Activated CD8-positive, alpha-beta memory T cell treated with anti-CD3 and anti-CD28 coated beads, Interleukin-2, amount 10 ng/mL, durations not matched to agents 7 days and 5 days (primary cell): Measurements from ENCODE around the gene PIAS1. TPM values are rescaled to one million over a fixed set of nuclear protein-coding genes. Genes with fewer than 3 reads are reported as not detected.
"Not testable (repeated sequence)": the region's sequence is repeated elsewhere in the genome, so short reads cannot be mapped to it uniquely, and the experiment has no call there.

ENCODE experiments used
- ATAC-seq: fragments of 150-1000 bp; cut with Tn5 transposase; one replicate; pipeline ENCODE4 v1.10.0; 2021; ENCODE audit warnings: moderate library complexity
- CTCF ChIA-PET: fragments of 350-600 bp; sonication (Branson Sonifier 250); formaldehyde crosslinking; loops from one replicate; lab custom pipeline; 2021; ENCODE audit warnings: antibody characterized with exemption; lab: Charles Lee
- DNase-seq: peaks from one replicate; pipeline ENCODE4 v3.0.0-alpha.2; 2020
- H3K27ac Mint-ChIP-seq: one replicate; pipeline ENCODE4 v1.8.0; 2021; ENCODE audit warnings: mild to moderate bottlenecking, mixed read lengths
- H3K27me3 Mint-ChIP-seq: one replicate; pipeline ENCODE4 v1.8.0; 2021; ENCODE audit warnings: mixed read lengths
- H3K36me3 Mint-ChIP-seq: one replicate; pipeline ENCODE4 v1.8.0; 2021; ENCODE audit warnings: mild to moderate bottlenecking, mixed read lengths
- H3K4me1 Mint-ChIP-seq: one replicate; pipeline ENCODE4 v1.8.0; 2021; ENCODE audit warnings: mixed read lengths
- H3K4me3 Mint-ChIP-seq: one replicate; pipeline ENCODE4 v1.8.0; 2021; ENCODE audit warnings: mild to moderate bottlenecking, moderate library complexity, mixed read lengths
- H3K9me3 Mint-ChIP-seq: one replicate; pipeline ENCODE4 v1.8.0; 2022; ENCODE audit warnings: low read depth, mixed read lengths
- total RNA-seq, 2 experiments: library from RNA; stranded (reverse); gene quantifications; one replicate each; pipeline ENCODE4 v1.2.3, GENCODE V29; 2021

The PIAS1 gene
- total RNA-seq, 2 experiments from 2014 or later = 39.4 to 52.4 TPM

GRCh38 chr15:68157074-68157473, 103.0 kb downstream of the PIAS1 start:
- H3K36me3 Mint-ChIP-seq = peaks cover 33% of the 10 kb centered on the region
- no peaks in the 10 kb centered on the region for H3K27me3 Mint-ChIP-seq
- no peaks in the 10 kb centered on the region for H3K9me3 Mint-ChIP-seq
- H3K27ac Mint-ChIP-seq = no peak overlapping the region
- ATAC-seq = no peak
- no peak overlapping the region for H3K4me3 Mint-ChIP-seq
- no peaks in the 10 kb centered on the region for H3K4me1 Mint-ChIP-seq
- CTCF ChIA-PET = interaction anchor here (1.6 kb wide), 1 partner anchor 103 kb away, joined by 3 read pairs; the partner anchor contains the start of gene PIAS1
- no peak for DNase-seq

- DNase-seq (no peak), ATAC-seq (no peak)
- H3K4me3 Mint-ChIP-seq = no peak overlapping the region
- H3K27me3 Mint-ChIP-seq = no peaks in the 10 kb centered on the region
- CTCF ChIA-PET = interaction anchor here (0.9 kb wide), 1 partner anchor 10 kb away, joined by 3 read pairs; no protein-coding TSS in a partner anchor
- H3K27ac Mint-ChIP-seq = no peak overlapping the region
- peaks cover 32% of the 10 kb centered on the region for H3K36me3 Mint-ChIP-seq
- no peaks in the 10 kb centered on the region for H3K4me1 Mint-ChIP-seq
- no peaks in the 10 kb centered on the region for H3K9me3 Mint-ChIP-seq
Measured at GRCh38 chr15:68158046-68158628, 104.0 kb downstream of the PIAS1 start.

GRCh38 chr15:68163191-68163590, 109.1 kb downstream of the PIAS1 start:
- H3K27me3 Mint-ChIP-seq = no peaks in the 10 kb centered on the region
- no peak overlapping the region for H3K4me3 Mint-ChIP-seq
- H3K36me3 Mint-ChIP-seq = peaks cover 31% of the 10 kb centered on the region
- H3K27ac Mint-ChIP-seq = no peak overlapping the region
- CTCF ChIA-PET = interaction anchor here (1.4 kb wide), 1 partner anchor 10 kb away, joined by 3 read pairs; no protein-coding TSS in a partner anchor
- peaks cover 1% of the 10 kb centered on the region for H3K4me1 Mint-ChIP-seq
- ATAC-seq (no peak), DNase-seq (no peak)
- H3K9me3 Mint-ChIP-seq = no peaks in the 10 kb centered on the region

GRCh38 chr15:68166847-68167246, 112.7 kb downstream of the PIAS1 start:
- Mint-ChIP-seq H3K4me3 (no peak overlapping the region), H3K27me3 (no peaks in the 10 kb centered on the region), H3K4me1 (peaks cover 4% of the 10 kb centered on the region), H3K9me3 (no peaks in the 10 kb centered on the region), H3K27ac (no peak overlapping the region), H3K36me3 (peaks cover 23% of the 10 kb centered on the region)
- ATAC-seq (no peak), DNase-seq (no peak)
- CTCF ChIA-PET = no interaction called here

- CTCF ChIA-PET, H3K27me3 Mint-ChIP-seq, H3K4me3 Mint-ChIP-seq, ATAC-seq, DNase-seq, H3K27ac Mint-ChIP-seq, H3K4me1 Mint-ChIP-seq, H3K9me3 Mint-ChIP-seq: not testable (repeated sequence)
- peaks cover 34% of the 10 kb centered on the region for H3K36me3 Mint-ChIP-seq
Measured at GRCh38 chr15:68172037-68172436, 117.9 kb downstream of the PIAS1 start.

- no peak for ATAC-seq
- Mint-ChIP-seq H3K4me1 (peaks cover 3% of the 10 kb centered on the region), H3K27ac (no peak overlapping the region), H3K9me3 (no peaks in the 10 kb centered on the region), H3K27me3 (no peaks in the 10 kb centered on the region), H3K4me3 (no peak overlapping the region), H3K36me3 (peaks cover 42% of the 10 kb centered on the region)
- CTCF ChIA-PET = interaction anchor here (0.9 kb wide), 1 partner anchor 71 kb away, joined by 3 read pairs; no protein-coding TSS in a partner anchor
- DNase-seq = no peak
Measured at GRCh38 chr15:68173119-68173518, 119.0 kb downstream of the PIAS1 start.

GRCh38 chr15:68175526-68175925, 121.4 kb downstream of the PIAS1 start:
- Mint-ChIP-seq H3K4me1 (peaks cover 3% of the 10 kb centered on the region), H3K27me3 (no peaks in the 10 kb centered on the region), H3K36me3 (peaks cover 46% of the 10 kb centered on the region), H3K27ac (no peak overlapping the region), H3K4me3 (no peak overlapping the region), H3K9me3 (no peaks in the 10 kb centered on the region)
- ATAC-seq (no peak), DNase-seq (no peak)
- CTCF ChIA-PET = no interaction called here

- no peaks in the 10 kb centered on the region for H3K27me3 Mint-ChIP-seq
- H3K4me1 Mint-ChIP-seq = no peaks in the 10 kb centered on the region
- H3K4me3 Mint-ChIP-seq = no peak overlapping the region
- peak overlapping the region; percentile 47 for H3K27ac Mint-ChIP-seq
- H3K36me3 Mint-ChIP-seq = peaks cover 50% of the 10 kb centered on the region
- DNase-seq = no peak
- CTCF ChIA-PET = interaction anchor here (0.8 kb wide), 1 partner anchor 21 kb away, joined by 3 read pairs; no protein-coding TSS in a partner anchor
- no peak for ATAC-seq
- H3K9me3 Mint-ChIP-seq = no peaks in the 10 kb centered on the region
Measured at GRCh38 chr15:68176601-68177000, 122.5 kb downstream of the PIAS1 start.

- ATAC-seq (no peak), DNase-seq (no peak)
- Mint-ChIP-seq H3K4me1 (no peaks in the 10 kb centered on the region), H3K27me3 (no peaks in the 10 kb centered on the region), H3K9me3 (no peaks in the 10 kb centered on the region), H3K4me3 (no peak overlapping the region), H3K27ac (no peak overlapping the region), H3K36me3 (peaks cover 47% of the 10 kb centered on the region)
- CTCF ChIA-PET = no interaction called here
Measured at GRCh38 chr15:68177742-68178141, 123.6 kb downstream of the PIAS1 start.

GRCh38 chr15:68183616-68184315, 129.7 kb downstream of the PIAS1 start:
- H3K36me3 Mint-ChIP-seq = peaks cover 55% of the 10 kb centered on the region
- peaks cover 2% of the 10 kb centered on the region for H3K4me1 Mint-ChIP-seq
- CTCF ChIA-PET = interaction anchor here (1.8 kb wide), 1 partner anchor 22 kb away, joined by 4 read pairs; the partner anchor contains the start of gene CALML4
- DNase-seq = no peak
- peak overlapping the region; percentile 72 for H3K27ac Mint-ChIP-seq
- no peak overlapping the region for H3K4me3 Mint-ChIP-seq
- ATAC-seq = no peak
- no peaks in the 10 kb centered on the region for H3K9me3 Mint-ChIP-seq
- H3K27me3 Mint-ChIP-seq = no peaks in the 10 kb centered on the region

GRCh38 chr15:68184616-68185480, 130.7 kb downstream of the PIAS1 start:
- Mint-ChIP-seq H3K4me3 (no peak overlapping the region), H3K27me3 (no peaks in the 10 kb centered on the region), H3K27ac (peak overlapping the region; percentile 56), H3K4me1 (peaks cover 2% of the 10 kb centered on the region), H3K36me3 (peaks cover 60% of the 10 kb centered on the region), H3K9me3 (no peaks in the 10 kb centered on the region)
- CTCF ChIA-PET = interaction anchor here (0.8 to 1.8 kb wide), 3 partner anchors 9 to 122 kb away, joined by 3 to 4 read pairs (median 3); partner anchors contain the start of gene CALML4
- ATAC-seq (no peak), DNase-seq (no peak)

- no peaks in the 10 kb centered on the region for H3K27me3 Mint-ChIP-seq
- no peak overlapping the region for H3K27ac Mint-ChIP-seq
- peaks cover 6% of the 10 kb centered on the region for H3K4me1 Mint-ChIP-seq
- CTCF ChIA-PET = no interaction called here
- peaks cover 56% of the 10 kb centered on the region for H3K36me3 Mint-ChIP-seq
- DNase-seq = no peak
- H3K4me3 Mint-ChIP-seq = no peak overlapping the region
- ATAC-seq = no peak
- no peaks in the 10 kb centered on the region for H3K9me3 Mint-ChIP-seq
Measured at GRCh38 chr15:68186671-68187397, 132.7 kb downstream of the PIAS1 start.

GRCh38 chr15:68187559-68187958, 133.4 kb downstream of the PIAS1 start:
- H3K4me1 Mint-ChIP-seq = peaks cover 6% of the 10 kb centered on the region
- DNase-seq = no peak
- CTCF ChIA-PET = no interaction called here
- H3K27ac Mint-ChIP-seq = no peak overlapping the region
- no peak overlapping the region for H3K4me3 Mint-ChIP-seq
- ATAC-seq = no peak
- no peaks in the 10 kb centered on the region for H3K9me3 Mint-ChIP-seq
- peaks cover 54% of the 10 kb centered on the region for H3K36me3 Mint-ChIP-seq
- no peaks in the 10 kb centered on the region for H3K27me3 Mint-ChIP-seq
